Endothelial cell of umbilical vein (primary cell): ENCODE results near the gene RNU2-63P. TPM values are rescaled to one million over a fixed set of nuclear protein-coding genes. Genes with fewer than 3 reads are reported as not detected.
"Not testable (repeated sequence)": the region's sequence is repeated elsewhere in the genome, so short reads cannot be mapped to it uniquely, and the experiment has no call there.

Experiments used
- BruUV-seq: library from RNA; stranded (reverse); fragments of 400-500 nt; replicated peaks from 2 replicates; lab custom pipeline; 2021; lab: Mats Ljungman, UMichigan
- CTCF ChIA-PET: fragments of 300-600, 350-600 bp; sonication (Branson Sonifier 250); formaldehyde crosslinking; loops from one replicate; lab custom pipeline; 2021; ENCODE audit warnings: antibody characterized with exemption, inconsistent platforms; lab: Charles Lee
- POLR2A ChIA-PET: fragments of 300-600, 350-600 bp; sonication (Branson Sonifier 250); formaldehyde crosslinking; loops from one replicate; lab custom pipeline; 2021; ENCODE audit warnings: antibody characterized with exemption, inconsistent platforms; lab: Charles Lee
- DNase-seq: peaks from one replicate; pipeline ENCODE4 v3.0.0-alpha.2; 2011; ENCODE audit warnings: low read depth, low spot score
- FAIRE-seq: peaks from 2 replicates; lab custom pipeline; 2011; peaks lifted over from hg19 to GRCh38; lab: Jason Lieb, UNC
- H2AFZ ChIP-seq: 2 replicates; pipeline ENCODE4 v1.6.0; 2012; ENCODE audit warnings: low read depth, low read length, control low read depth, inconsistent platforms
- H3K27ac ChIP-seq: 2 replicates; pipeline ENCODE4 v1.5.1; 2011; ENCODE audit warnings: low read depth, mild to moderate bottlenecking, control low read depth, low read length, moderate library complexity; ENCODE audit not compliant: insufficient read depth
- H3K27me3 ChIP-seq, 2 experiments: 2 replicates each; pipeline versions ENCODE4 v1.6.0 to v1.6.1; 2011; ENCODE audit warnings: low read length in 2 of 2, mixed read lengths in 1 of 2; ENCODE audit not compliant: control insufficient read depth in 2 of 2, insufficient read depth in 2 of 2
- H3K36me3 ChIP-seq, 2 experiments: 2 replicates in 1 of 2; 3 replicates in 1 of 2; pipeline ENCODE4 v1.5.1; 2011; ENCODE audit warnings: low read length in 2 of 2, mild to moderate bottlenecking in 1 of 2, moderate library complexity in 1 of 2; ENCODE audit not compliant: control insufficient read depth in 2 of 2, insufficient read depth in 2 of 2; ENCODE audit errors: extremely low read depth in 1 of 2
- H3K4me1 ChIP-seq: 3 replicates; pipeline ENCODE4 v1.5.1; 2011; ENCODE audit warnings: mild to moderate bottlenecking, low read length; ENCODE audit not compliant: control insufficient read depth, insufficient read depth; ENCODE audit errors: extremely low read depth
- H3K4me2 ChIP-seq: 2 replicates; pipeline ENCODE4 v1.6.1; 2011; ENCODE audit warnings: low read length, control low read depth, mixed read lengths; ENCODE audit not compliant: insufficient read depth
- H3K4me3 ChIP-seq, 3 experiments: fragments of 200-600 bp in 1 of 3; sonication (generic), shearing (Covaris generic) in 1 of 3; replicated peaks in 1 of 3; 2 replicates each; pipeline ENCODE4 v1.5.1; 2011 to 2016; ENCODE audit warnings: control low read depth in 3 of 3, low read length in 3 of 3, mild to moderate bottlenecking in 2 of 3, inconsistent platforms in 1 of 3, low read depth in 1 of 3, moderate library complexity in 1 of 3; ENCODE audit not compliant: insufficient read depth in 1 of 3
- H3K79me2 ChIP-seq: 2 replicates; pipeline ENCODE4 v1.6.0; 2012; ENCODE audit warnings: low read length, inconsistent platforms; ENCODE audit not compliant: control insufficient read depth, insufficient read depth
- H3K9ac ChIP-seq: replicated peaks from 2 replicates; pipeline ENCODE3; 2011; ENCODE audit warnings: low read length, control low read depth; ENCODE audit not compliant: insufficient read depth; ENCODE audit errors: extremely low read depth
- H3K9me1 ChIP-seq: replicated peaks from 3 replicates; pipeline ENCODE4 v1.6.0; 2011; ENCODE audit warnings: mild to moderate bottlenecking, low read length; ENCODE audit not compliant: control insufficient read depth, insufficient read depth; ENCODE audit errors: extremely low read depth
- H3K9me3 ChIP-seq: replicated peaks from 2 replicates; pipeline ENCODE4 v1.5.1; 2012; ENCODE audit warnings: low read length, inconsistent platforms; ENCODE audit not compliant: control insufficient read depth, insufficient read depth
- H4K20me1 ChIP-seq: replicated peaks from 2 replicates; pipeline ENCODE3; 2011; ENCODE audit warnings: mild to moderate bottlenecking, low read length; ENCODE audit not compliant: control insufficient read depth, insufficient read depth; ENCODE audit errors: extremely low read depth
- FOS ChIP-seq: IDR thresholded peaks from 2 replicates; pipeline ENCODE4 v1.6.1; 2011; ENCODE audit warnings: mild to moderate bottlenecking, low read length, moderate library complexity, borderline replicate concordance; ENCODE audit not compliant: insufficient read depth
- dilution Hi-C: fragments of 300-500 bp; cut with MboI; formaldehyde crosslinking; loops from one replicate; pipeline ENCODE4 v1.15.0; 2019; ENCODE audit warnings: low sequenced_read_pairs; ENCODE audit not compliant: extremely low pct_ligation_motif_present
- intact Hi-C: fragments of 100-400 bp; cut with micrococcal nuclease; formaldehyde crosslinking; loops from one replicate; pipeline ENCODE4 v1.10.0; 2022
- polyA plus RNA-seq, 4 experiments: library from polyadenylated mRNA; depleted of rRNA in 3 of 4; stranded (reverse) in 3 of 4; unstranded in 1 of 4; fragments of >200 nt; gene quantifications; 2 replicates each; pipeline versions ENCODE4 v1.2.1 to v1.2.3, GENCODE V29; 2011 to 2012; ENCODE audit warnings: missing spikeins in 1 of 4
- total RNA-seq: library from RNA; stranded (reverse); gene quantifications from 2 replicates; pipeline ENCODE4 v1.2.3, GENCODE V29; 2021
- TF ChIP-seq, protein P1 (sequence below), 2 donors: IDR thresholded peaks; 1 replicate in 1 of 2; 2 replicates in 1 of 2; pipeline ENCODE4 v1.5.1; 2011; ENCODE audit warnings: low read length in 2 of 2, mild to moderate bottlenecking in 2 of 2, moderate library complexity in 2 of 2, control low read depth in 1 of 2, inconsistent platforms in 1 of 2, low read depth in 1 of 2; ENCODE audit not compliant: insufficient read depth in 1 of 2; ENCODE audit errors: extremely low read depth in 1 of 2

The RNU2-63P gene
- total and polyA plus RNA-seq, 2 donors (not counting 3 experiments of a cell fraction or from before 2014, with no cell fraction given), result not detected

DNA sequence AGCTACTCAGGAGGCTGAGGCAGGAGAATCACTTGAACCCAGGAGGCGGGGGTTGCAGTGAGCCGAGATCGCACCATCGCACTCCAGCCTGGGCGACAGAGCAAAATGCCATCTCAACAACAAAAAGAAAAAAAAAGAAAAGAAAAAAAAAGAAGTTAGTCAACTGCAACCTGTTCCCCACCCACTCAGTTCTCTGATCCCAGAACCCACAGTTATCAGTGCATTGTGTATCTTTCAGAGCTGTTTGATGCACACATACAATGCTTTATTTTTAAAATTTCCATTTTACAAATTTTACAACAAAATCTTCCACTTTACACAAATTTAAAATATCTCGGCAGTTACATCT lies 14.0 kb downstream of the RNU2-63P start:
- no TSS peak for BruUV-seq
- TF ChIP-seq, protein P1, sequence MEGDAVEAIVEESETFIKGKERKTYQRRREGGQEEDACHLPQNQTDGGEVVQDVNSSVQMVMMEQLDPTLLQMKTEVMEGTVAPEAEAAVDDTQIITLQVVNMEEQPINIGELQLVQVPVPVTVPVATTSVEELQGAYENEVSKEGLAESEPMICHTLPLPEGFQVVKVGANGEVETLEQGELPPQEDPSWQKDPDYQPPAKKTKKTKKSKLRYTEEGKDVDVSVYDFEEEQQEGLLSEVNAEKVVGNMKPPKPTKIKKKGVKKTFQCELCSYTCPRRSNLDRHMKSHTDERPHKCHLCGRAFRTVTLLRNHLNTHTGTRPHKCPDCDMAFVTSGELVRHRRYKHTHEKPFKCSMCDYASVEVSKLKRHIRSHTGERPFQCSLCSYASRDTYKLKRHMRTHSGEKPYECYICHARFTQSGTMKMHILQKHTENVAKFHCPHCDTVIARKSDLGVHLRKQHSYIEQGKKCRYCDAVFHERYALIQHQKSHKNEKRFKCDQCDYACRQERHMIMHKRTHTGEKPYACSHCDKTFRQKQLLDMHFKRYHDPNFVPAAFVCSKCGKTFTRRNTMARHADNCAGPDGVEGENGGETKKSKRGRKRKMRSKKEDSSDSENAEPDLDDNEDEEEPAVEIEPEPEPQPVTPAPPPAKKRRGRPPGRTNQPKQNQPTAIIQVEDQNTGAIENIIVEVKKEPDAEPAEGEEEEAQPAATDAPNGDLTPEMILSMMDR (IDR thresholded peaks at IDR 0.05; ENCODE audit: extremely low read depth in 1 of 2, insufficient read depth in 1 of 2, low read depth in 1 of 2, low read length in 2 of 2), result no peak
- TF ChIP-seq FOS, result no peak
- Histone ChIP-seq H3K4me2 (no peak overlapping the region), H3K27me3 (peaks cover 0 to 12% of the 10 kb centered on the region in 2 experiments), H3K79me2 (no peaks in the 10 kb centered on the region), H3K9me3 (no peaks in the 10 kb centered on the region), H3K27ac (no peak overlapping the region), H3K9me1 (no peaks in the 10 kb centered on the region), H2AFZ (no peak overlapping the region), H4K20me1 (no peaks in the 10 kb centered on the region), H3K36me3 (no peaks in the 10 kb centered on the region), H3K4me3 (no peak overlapping the region), H3K4me1 (no peaks in the 10 kb centered on the region), H3K9ac (no peak overlapping the region)
- DNase-seq (no peak), FAIRE-seq (no peak)
- ChIA-PET CTCF (interaction anchor here (0.6 to 1.1 kb wide), 8 partner anchors 8 to 158 kb away, joined by 3 to 9 read pairs (median 4); partner anchors contain the start of gene RNU2-63P), POLR2A (no interaction called here)
- intact Hi-C loops, result no loop called here
- dilution Hi-C loops, result no loop called here

DNA sequence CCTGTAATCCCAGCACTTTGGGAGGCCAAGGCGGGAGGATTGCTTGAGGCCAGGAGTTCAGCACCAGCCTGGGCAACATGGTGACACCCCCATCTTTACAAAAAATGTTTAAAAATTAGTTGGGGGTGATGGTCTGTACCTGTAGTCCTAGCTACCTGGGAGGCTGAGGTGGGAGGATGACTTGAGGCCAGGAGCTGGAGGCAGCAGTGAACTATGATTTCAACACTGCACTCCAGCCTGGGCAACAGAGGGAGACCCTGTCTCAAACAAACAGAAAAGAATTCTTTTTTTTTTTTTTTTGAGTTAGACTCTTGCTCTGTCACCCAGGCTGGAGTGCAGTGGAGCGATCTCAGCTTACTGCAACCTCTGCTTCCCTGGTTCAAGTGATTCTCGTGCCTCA lies 15.9 kb downstream of the RNU2-63P start:
- POLR2A ChIA-PET, H2AFZ ChIP-seq, DNase-seq, H3K36me3 ChIP-seq, H3K4me1 ChIP-seq, H4K20me1 ChIP-seq, H3K4me2 ChIP-seq, dilution Hi-C loops, BruUV-seq, H3K27ac ChIP-seq, FAIRE-seq, intact Hi-C loops, H3K79me2 ChIP-seq, H3K9me1 ChIP-seq, H3K9me3 ChIP-seq, H3K4me3 ChIP-seq, H3K9ac ChIP-seq: not testable (repeated sequence)
- CTCF ChIA-PET, result interaction anchor here (1.8 kb wide), 1 partner anchor 9 kb away, joined by 6 read pairs; no protein-coding TSS in a partner anchor
- peaks cover 0 to 12% of the 10 kb centered on the region in 2 experiments for H3K27me3 ChIP-seq
